GM21390 (cell line): ENCODE measurements around the gene MIOX.
"Not testable (repeated sequence)": the region's sequence is repeated elsewhere in the genome, so short reads cannot be mapped to it uniquely, and the experiment has no call there.

ENCODE experiments used
- ATAC-seq: cut with Tn5 transposase; IDR thresholded peaks from one replicate; pipeline ENCODE4 v1.9.1; 2021; ENCODE audit not compliant: unreplicated experiment

Gene MIOX

GRCh38 chr22:50516068-50516467 lies 29.4 kb downstream of the MIOX start:
- no peak for ATAC-seq

- no peak for ATAC-seq
Measured at GRCh38 chr22:50516891-50517290, 30.2 kb downstream of the MIOX start.

- no peak for ATAC-seq
Measured at GRCh38 chr22:50517495-50518260, 31.0 kb downstream of the MIOX start.

- no peak for ATAC-seq
Measured at GRCh38 chr22:50518606-50519005, 31.9 kb downstream of the MIOX start.

GRCh38 chr22:50519151-50519550 lies 32.5 kb downstream of the MIOX start:
- ATAC-seq, result no peak

GRCh38 chr22:50520184-50520583 lies 33.5 kb downstream of the MIOX start:
- not testable (repeated sequence) for ATAC-seq

GRCh38 chr22:50520826-50521453 lies 34.3 kb downstream of the MIOX start:
- ATAC-seq, result no peak

GRCh38 chr22:50521710-50522109 lies 35.1 kb downstream of the MIOX start:
- no peak for ATAC-seq

- no peak for ATAC-seq
Measured at GRCh38 chr22:50522208-50522805, 35.6 kb downstream of the MIOX start.

GRCh38 chr22:50522806-50523438 lies 36.3 kb downstream of the MIOX start:
- no peak for ATAC-seq

- ATAC-seq, result no peak
Measured at GRCh38 chr22:50523458-50523805, 36.8 kb downstream of the MIOX start.

- no peak for ATAC-seq
Measured at GRCh38 chr22:50523806-50524675, 37.4 kb downstream of the MIOX start.

GRCh38 chr22:50524676-50525103 lies 38.0 kb downstream of the MIOX start:
- no peak for ATAC-seq

- peak; percentile 31 for ATAC-seq
Measured at GRCh38 chr22:50525104-50525857, 38.6 kb downstream of the MIOX start, which contains the start of gene SCO2. Gene SCO2 (minus strand): TSS chr22:50525598. CDS start chr22:50524411, 1,187 bp downstream.

- peak; percentile 16 for ATAC-seq
Measured at GRCh38 chr22:50525858-50526107, 39.1 kb downstream of the MIOX start.

GRCh38 chr22:50526108-50526833 lies 39.6 kb downstream of the MIOX start:
- peak; percentile 27 for ATAC-seq

GRCh38 chr22:50526834-50527801 lies 40.5 kb downstream of the MIOX start:
- ATAC-seq, result no peak

GRCh38 chr22:50527921-50528681 lies 41.4 kb downstream of the MIOX start:
- ATAC-seq, result no peak
